Gastrocnemius medialis (tissue), 4 donors: ENCODE data around the gene LAMA4.

Source experiments
- POLR2A ChIP-seq, 2 donors: fragments of 450-650 bp; IDR thresholded peaks; one replicate each; pipeline ENCODE4 v1.6.1; 2017; ENCODE audit warnings: antibody characterized with exemption in 2 of 2, mild to moderate bottlenecking in 2 of 2, moderate library complexity in 2 of 2
- TF ChIP-seq, protein P1 (sequence below), 5 experiments: fragments of 450-650 bp in 3 of 5; fragments of 200-600 bp in 2 of 5; sonication (generic) in 2 of 5; IDR thresholded peaks in 4 of 5; conservative IDR thresholded peaks in 1 of 5; 1 replicate in 4 of 5; 2 replicates in 1 of 5; pipeline ENCODE4 v1.5.1; 2016 to 2019; ENCODE audit warnings: antibody characterized with exemption in 5 of 5, mild to moderate bottlenecking in 3 of 5, moderate library complexity in 3 of 5

- TF ChIP-seq, protein P1, sequence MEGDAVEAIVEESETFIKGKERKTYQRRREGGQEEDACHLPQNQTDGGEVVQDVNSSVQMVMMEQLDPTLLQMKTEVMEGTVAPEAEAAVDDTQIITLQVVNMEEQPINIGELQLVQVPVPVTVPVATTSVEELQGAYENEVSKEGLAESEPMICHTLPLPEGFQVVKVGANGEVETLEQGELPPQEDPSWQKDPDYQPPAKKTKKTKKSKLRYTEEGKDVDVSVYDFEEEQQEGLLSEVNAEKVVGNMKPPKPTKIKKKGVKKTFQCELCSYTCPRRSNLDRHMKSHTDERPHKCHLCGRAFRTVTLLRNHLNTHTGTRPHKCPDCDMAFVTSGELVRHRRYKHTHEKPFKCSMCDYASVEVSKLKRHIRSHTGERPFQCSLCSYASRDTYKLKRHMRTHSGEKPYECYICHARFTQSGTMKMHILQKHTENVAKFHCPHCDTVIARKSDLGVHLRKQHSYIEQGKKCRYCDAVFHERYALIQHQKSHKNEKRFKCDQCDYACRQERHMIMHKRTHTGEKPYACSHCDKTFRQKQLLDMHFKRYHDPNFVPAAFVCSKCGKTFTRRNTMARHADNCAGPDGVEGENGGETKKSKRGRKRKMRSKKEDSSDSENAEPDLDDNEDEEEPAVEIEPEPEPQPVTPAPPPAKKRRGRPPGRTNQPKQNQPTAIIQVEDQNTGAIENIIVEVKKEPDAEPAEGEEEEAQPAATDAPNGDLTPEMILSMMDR (IDR thresholded peaks at IDR 0.05 in 4 of 5, conservative IDR thresholded peaks at IDR 0.05 in 1 of 5), result no peak
- TF ChIP-seq POLR2A (IDR thresholded peaks at IDR 0.05), result no peak
Measured at GRCh38 chr6:112259337-112259675, 4.9 kb upstream of the LAMA4 start.
